ENCODE data around the gene KLF16. TPM values are rescaled to one million over a fixed set of nuclear protein-coding genes. Genes with fewer than 3 reads are reported as not detected.
A peak's percentile ranks its signal among the peaks of the same experiment; 100 is the strongest.
"Not testable (repeated sequence)": the region's sequence is repeated elsewhere in the genome, so short reads cannot be mapped to it uniquely, and the experiment has no call there.

The KLF16 gene
- total RNA-seq, 1 experiment from 2014 or later: 64.0 TPM

GRCh38 chr19:1881393-1882088 lies 18.2 kb upstream of the KLF16 start:
- H3K27ac Mint-ChIP-seq; POLR2A ChIA-PET; ATAC-seq; DNase-seq (ENCODE audit: low spot score); H3K36me3 Mint-ChIP-seq; H3K4me3 Mint-ChIP-seq; H3K27me3 Mint-ChIP-seq (ENCODE audit: low read depth); H3K9me3 Mint-ChIP-seq: not testable (repeated sequence)
- CTCF ChIA-PET: interaction anchor here (1.3 kb wide), 1 partner anchor 17 kb away, joined by 8 read pairs; no protein-coding TSS in a partner anchor
- H3K4me1 Mint-ChIP-seq: peaks cover 20% of the 10 kb centered on the region

- Mint-ChIP-seq H3K9me3 (no peaks in the 10 kb centered on the region), H3K27ac (no peak overlapping the region), H3K4me1 (peaks cover 20% of the 10 kb centered on the region), H3K36me3 (no peaks in the 10 kb centered on the region), H3K4me3 (no peak overlapping the region), H3K27me3 (ENCODE audit: low read depth) (peaks cover 2% of the 10 kb centered on the region; the same call in 1 of the 2 replicates)
- ChIA-PET CTCF (no interaction called here), POLR2A (no interaction called here)
- ATAC-seq (no peak), DNase-seq (ENCODE audit: low spot score) (no peak)
- no peak for TF ChIP-seq NR3C1 (CRISPR knock-in tag; conservative IDR thresholded peaks at IDR 0.05; ENCODE audit: low read depth)
- TF ChIP-seq FOXK1 (CRISPR knock-in tag; IDR thresholded peaks at IDR 0.05): no peak
- TF ChIP-seq NR2C2 (CRISPR knock-in tag; IDR thresholded peaks at IDR 0.05): no peak
- no peak for TF ChIP-seq SMAD3 (CRISPR knock-in tag; IDR thresholded peaks at IDR 0.05; ENCODE audit: borderline replicate concordance)
- no peak for TF ChIP-seq FOXP1 (CRISPR knock-in tag; IDR thresholded peaks at IDR 0.05; ENCODE audit: borderline replicate concordance)
- no peak for TF ChIP-seq ZNF232 (CRISPR knock-in tag; IDR thresholded peaks at IDR 0.05)
- TF ChIP-seq NFATC4 (CRISPR knock-in tag; IDR thresholded peaks at IDR 0.05): no peak
- no peak for TF ChIP-seq NFE2L1 (CRISPR knock-in tag; IDR thresholded peaks at IDR 0.05)
- no peak for TF ChIP-seq ZNF423 (CRISPR knock-in tag; IDR thresholded peaks at IDR 0.05)
- TF ChIP-seq TCF7 (CRISPR knock-in tag; IDR thresholded peaks at IDR 0.05; ENCODE audit: low read depth): no peak
- TF ChIP-seq IRF1 (CRISPR knock-in tag; IDR thresholded peaks at IDR 0.05): no peak
- TF ChIP-seq ZNF512 (CRISPR knock-in tag; IDR thresholded peaks at IDR 0.05; ENCODE audit: borderline replicate concordance): no peak
- TF ChIP-seq RORB (CRISPR knock-in tag; IDR thresholded peaks at IDR 0.05): no peak
- TF ChIP-seq SOX15 (CRISPR knock-in tag; IDR thresholded peaks at IDR 0.05): no peak
- no peak for TF ChIP-seq ATF1 (CRISPR knock-in tag; IDR thresholded peaks at IDR 0.05)
- no peak for TF ChIP-seq ZBTB43 (CRISPR knock-in tag; IDR thresholded peaks at IDR 0.05)
- TF ChIP-seq CREB1 (CRISPR knock-in tag; IDR thresholded peaks at IDR 0.05): no peak
Measured at GRCh38 chr19:1880611-1881392, 17.4 kb upstream of the KLF16 start.

GRCh38 chr19:1879982-1880381 lies 16.6 kb upstream of the KLF16 start:
- ATAC-seq; H3K27me3 Mint-ChIP-seq (ENCODE audit: low read depth); DNase-seq (ENCODE audit: low spot score); POLR2A ChIA-PET; H3K9me3 Mint-ChIP-seq; H3K27ac Mint-ChIP-seq; H3K36me3 Mint-ChIP-seq; H3K4me3 Mint-ChIP-seq: not testable (repeated sequence)
- H3K4me1 Mint-ChIP-seq: peaks cover 23% of the 10 kb centered on the region
- CTCF ChIA-PET: interaction anchor here (0.6 kb wide), 1 partner anchor 333 kb away, joined by 4 read pairs; no protein-coding TSS in a partner anchor

- DNase-seq (ENCODE audit: low spot score); POLR2A ChIA-PET; CTCF ChIA-PET; H3K9me3 Mint-ChIP-seq; H3K27me3 Mint-ChIP-seq (ENCODE audit: low read depth); ATAC-seq; H3K27ac Mint-ChIP-seq; H3K36me3 Mint-ChIP-seq; H3K4me3 Mint-ChIP-seq: not testable (repeated sequence)
- peaks cover 26% of the 10 kb centered on the region for H3K4me1 Mint-ChIP-seq
Measured at GRCh38 chr19:1878583-1878982, 15.2 kb upstream of the KLF16 start.

- not testable (repeated sequence) for H3K27me3 Mint-ChIP-seq (ENCODE audit: low read depth)
Measured at GRCh38 chr19:1877280-1877660, 13.9 kb upstream of the KLF16 start.

More at GRCh38 chr19:1877280-1877660, 13.9 kb upstream of the KLF16 start:
- H3K27ac Mint-ChIP-seq; DNase-seq (ENCODE audit: low spot score); H3K36me3 Mint-ChIP-seq; H3K9me3 Mint-ChIP-seq; POLR2A ChIA-PET; ATAC-seq: not testable (repeated sequence)
- CTCF ChIA-PET: interaction anchor here (0.8 to 3.0 kb wide), 8 partner anchors 8 to 69 kb away, joined by 3 to 48 read pairs (median 8); partner anchors contain the start of gene ABHD17A
- Mint-ChIP-seq H3K4me3 (peak overlapping the region; percentile 47; the same call in 1 of the 2 replicates), H3K4me1 (peaks cover 17% of the 10 kb centered on the region)

Measured in WTC11 (cell line).